Spleen (tissue), 7 donors: ENCODE measurements around the gene CDYL2.

ENCODE experiments used
- CTCF ChIP-seq, 11 experiments: fragments of 200-600 bp in 7 of 11; fragments of 450-650 bp in 4 of 11; sonication (generic) in 4 of 11; IDR thresholded peaks in 8 of 11; conservative IDR thresholded peaks in 3 of 11; 1 replicate in 7 of 11; 2 replicates in 4 of 11; pipeline versions ENCODE4 v1.4.0 to v1.8.0; 2016 to 2021; ENCODE audit warnings: antibody characterized with exemption in 11 of 11, inconsistent platforms in 4 of 11, mild to moderate bottlenecking in 1 of 11
- POLR2A ChIP-seq, 3 donors: fragments of 450-650 bp; IDR thresholded peaks; one replicate each; pipeline ENCODE4 v1.5.1; 2017; ENCODE audit warnings: antibody characterized with exemption in 3 of 3, mild to moderate bottlenecking in 1 of 3
- POLR2AphosphoS5 ChIP-seq, 3 donors: sonication (generic); formaldehyde crosslinking; IDR thresholded peaks; one replicate each; pipeline ENCODE4 v1.5.1; 2017; ENCODE audit warnings: antibody characterized with exemption in 3 of 3
- donor health status: DM: no; HTN: no; CAD: no; lungs with moderate emphysema.
- donor health status: DM: no; HTN: no; CAD: no.
- donor health status: DM: no; HTN: no; CAD: no.

- TF ChIP-seq CTCF (IDR thresholded peaks at IDR 0.05 in 8 of 11, conservative IDR thresholded peaks at IDR 0.05 in 3 of 11): no peak
- TF ChIP-seq POLR2AphosphoS5 (IDR thresholded peaks at IDR 0.05): no peak
- no peak for TF ChIP-seq POLR2A (IDR thresholded peaks at IDR 0.05)
Measured at GRCh38 chr16:80684906-80685305, 119.5 kb downstream of the CDYL2 start.
